CD4-positive, alpha-beta T cell treated with Interleukin-17A for 4 hours (primary cell): ENCODE results near the gene TUBA3E.
"Not testable (repeated sequence)": the region's sequence is repeated elsewhere in the genome, so short reads cannot be mapped to it uniquely, and the experiment has no call there.

Experiments used
- DNase-seq: peaks from one replicate; pipeline ENCODE4 v3.0.0-alpha.2; 2020; ENCODE audit warnings: mixed read lengths

The TUBA3E gene

DNA sequence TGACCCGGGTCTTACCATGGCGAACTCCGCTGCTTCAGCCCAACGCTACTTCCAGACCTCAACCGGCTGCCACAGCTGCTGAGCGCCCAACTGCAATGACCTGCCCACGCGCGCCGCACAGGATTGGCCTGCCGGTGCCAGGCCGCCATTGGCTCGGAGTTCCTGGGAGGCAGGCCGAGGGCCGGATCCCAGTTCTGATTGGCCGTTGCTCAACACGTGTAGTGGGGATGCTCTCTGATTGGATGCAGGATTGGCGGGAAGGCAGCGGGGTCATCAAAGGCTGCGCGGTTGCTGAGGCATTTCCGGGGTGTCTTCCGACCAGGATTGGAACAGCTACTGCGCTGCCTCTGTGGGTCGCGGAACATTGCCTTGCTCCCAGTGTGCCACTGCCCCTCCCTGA, at the start of gene TUBA3E:
Gene TUBA3E (minus strand): TSS at position 97 of the 400 bp plus-strand sequence. CDS start 79 bp downstream, at position 18.
- no peak for DNase-seq

- no peak for DNase-seq
Observed at GRCh38 chr2:130246430-130246829, 48.2 kb upstream of the TUBA3E start.

- DNase-seq = no peak
Observed at GRCh38 chr2:130245976-130246375, 47.7 kb upstream of the TUBA3E start.

DNA sequence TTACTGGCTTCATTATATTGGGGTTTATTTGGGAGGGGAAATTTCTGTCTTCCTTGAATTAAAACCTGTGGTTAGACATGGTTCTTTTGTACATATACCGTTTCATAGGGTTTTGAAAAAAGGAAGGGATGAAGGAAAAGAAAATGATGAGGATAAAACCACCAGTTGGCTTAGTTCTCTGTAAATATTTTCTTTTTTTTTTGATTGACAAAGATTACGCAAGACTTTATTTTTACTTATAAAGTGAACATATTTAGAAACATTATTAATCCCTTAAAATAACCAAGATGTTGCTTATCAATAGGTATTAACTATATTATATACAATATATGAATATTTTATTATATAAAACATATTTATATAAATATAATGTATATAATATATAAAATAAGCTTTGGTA, 45.1 kb upstream of the TUBA3E start:
- DNase-seq = no peak

DNA sequence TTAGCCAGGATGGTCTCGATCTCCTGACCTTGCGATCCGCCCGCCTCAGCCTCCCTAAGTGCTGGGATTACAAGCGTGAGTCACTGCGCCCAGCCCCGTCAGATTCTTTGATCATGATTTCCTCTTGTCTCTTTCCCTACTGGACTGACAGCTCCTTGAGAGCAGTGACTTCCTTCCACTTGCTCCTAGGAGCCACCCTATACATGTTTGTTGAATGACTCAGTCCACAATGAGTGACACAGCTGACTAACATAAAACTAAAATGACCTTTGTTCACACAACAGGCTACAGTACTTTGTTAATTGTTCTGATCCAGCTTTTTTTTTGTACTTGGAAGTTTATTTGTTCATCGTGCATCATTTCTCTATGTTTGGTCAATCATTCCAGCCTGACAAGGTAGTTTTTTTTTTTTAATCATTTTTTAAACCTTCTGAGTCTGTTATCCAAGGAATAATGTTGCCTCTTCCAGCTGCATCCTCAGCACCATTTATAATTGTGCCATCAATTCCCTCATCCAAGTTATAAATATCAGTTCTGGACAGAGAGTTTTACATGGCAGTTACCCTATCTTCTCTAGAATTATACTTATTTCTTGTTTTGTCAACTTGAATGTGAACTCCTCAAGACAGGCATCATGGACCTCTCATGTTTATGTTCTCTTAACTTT, 42.9 kb upstream of the TUBA3E start:
- no peak for DNase-seq

DNA sequence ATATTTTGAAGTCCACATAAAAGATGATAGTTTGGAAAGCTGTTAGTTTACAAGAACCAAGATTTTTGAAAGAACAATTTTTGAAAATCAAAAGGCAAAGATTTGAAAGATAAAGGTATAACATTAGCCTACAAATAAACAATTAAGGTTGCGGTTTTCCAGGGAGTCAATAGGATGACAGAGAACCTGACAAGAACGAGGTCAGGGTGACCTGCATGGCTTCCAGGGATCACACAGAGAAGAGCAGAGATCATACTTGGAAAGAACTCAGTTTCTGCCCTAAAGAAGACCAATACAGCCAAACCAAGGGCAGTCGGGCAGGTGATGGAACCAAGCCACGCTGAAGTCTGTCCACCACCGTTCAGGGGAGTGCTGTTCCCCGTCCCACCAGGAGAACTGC, 41.3 kb upstream of the TUBA3E start:
- not testable (repeated sequence) for DNase-seq

GRCh38 chr2:130233066-130233465, 34.8 kb upstream of the TUBA3E start:
- not testable (repeated sequence) for DNase-seq

DNA sequence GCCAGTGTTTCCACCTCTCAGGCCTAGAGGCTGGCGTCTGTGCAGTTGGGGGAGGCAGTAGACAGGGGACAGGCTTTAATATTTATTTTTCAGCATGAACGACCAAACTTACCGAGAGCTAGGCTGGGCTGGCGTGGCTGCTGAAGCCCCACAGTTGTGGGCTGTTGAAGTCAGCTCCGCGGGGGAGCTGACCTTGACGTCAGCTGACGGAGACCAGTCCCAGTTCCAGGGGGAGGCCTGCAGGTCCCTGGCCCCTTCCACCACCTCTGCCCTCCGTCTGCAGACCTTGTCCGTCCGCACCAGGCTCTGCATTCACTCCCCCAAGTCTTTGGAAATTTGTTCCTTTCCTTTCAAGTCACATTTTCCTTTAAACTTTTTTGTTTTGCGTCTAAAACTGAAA, 33.4 kb upstream of the TUBA3E start:
- DNase-seq = no peak

GRCh38 chr2:130230907-130231306, 32.7 kb upstream of the TUBA3E start:
- DNase-seq = not testable (repeated sequence)

DNA sequence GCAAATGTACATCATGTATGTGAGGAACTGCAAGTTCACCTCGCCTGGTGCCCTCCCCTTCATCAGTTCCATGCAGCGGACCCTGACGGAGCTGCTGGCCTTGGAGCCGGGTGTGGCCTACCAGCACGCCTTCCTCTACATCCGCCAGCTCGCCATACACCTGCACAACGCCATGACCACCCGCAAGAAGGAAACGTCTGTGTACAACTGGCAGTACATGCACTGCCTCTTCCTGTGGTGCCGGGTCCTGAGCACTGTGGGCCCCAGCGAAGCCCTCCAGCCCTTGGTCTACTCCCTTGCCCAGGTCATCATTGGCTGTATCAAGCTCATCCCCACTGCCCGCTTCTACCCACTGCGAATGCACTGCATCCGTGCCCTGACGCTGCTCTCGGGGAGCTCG, 32.1 kb upstream of the TUBA3E start:
- DNase-seq = not testable (repeated sequence)

GRCh38 chr2:130229161-130229510, 30.9 kb upstream of the TUBA3E start:
- peak; percentile 29 for DNase-seq

GRCh38 chr2:130228467-130229160, 30.4 kb upstream of the TUBA3E start:
- not testable (repeated sequence) for DNase-seq

DNA sequence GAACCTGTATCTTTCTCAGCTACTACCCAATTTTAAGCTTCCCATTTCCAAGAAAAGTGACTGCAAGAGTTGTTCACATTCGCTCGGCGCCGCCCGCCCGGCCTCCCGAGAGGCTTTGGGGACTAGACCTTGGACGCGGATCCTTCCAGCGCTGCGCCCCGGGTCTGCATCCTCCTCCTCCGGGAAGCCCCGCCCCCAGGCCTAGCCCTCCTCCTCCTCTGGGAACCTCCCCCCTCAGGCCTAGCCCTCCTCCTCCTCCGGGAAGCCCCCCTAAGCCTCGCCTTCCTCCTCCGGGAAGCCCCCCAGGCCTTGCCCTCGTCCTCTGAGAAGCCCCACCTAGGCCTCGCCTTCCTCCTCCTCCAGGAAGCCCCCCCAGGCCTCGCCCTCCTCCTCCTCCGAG, 29.8 kb upstream of the TUBA3E start:
- DNase-seq = not testable (repeated sequence)

DNA sequence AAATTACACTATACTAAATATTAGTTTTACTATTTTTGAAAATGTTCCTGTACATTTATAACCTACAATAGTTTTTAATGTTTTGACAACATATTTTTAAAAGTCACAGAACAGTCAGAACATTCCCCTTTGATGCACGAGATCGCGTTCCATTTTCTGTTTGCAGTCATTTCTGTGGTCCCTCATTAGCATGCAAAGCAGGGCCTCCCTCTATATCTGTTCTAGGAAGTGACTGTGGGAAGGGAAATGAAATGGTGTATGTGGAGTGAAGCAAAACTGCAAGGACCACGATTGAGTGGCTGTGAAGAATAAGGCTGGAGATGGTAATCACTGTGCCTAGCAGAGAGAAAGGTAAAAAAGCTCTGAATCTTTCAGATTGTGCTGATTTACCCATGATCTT, 24.3 kb upstream of the TUBA3E start:
- DNase-seq = not testable (repeated sequence)

- not testable (repeated sequence) for DNase-seq
Observed at GRCh38 chr2:130220505-130220904, 22.3 kb upstream of the TUBA3E start.

DNA sequence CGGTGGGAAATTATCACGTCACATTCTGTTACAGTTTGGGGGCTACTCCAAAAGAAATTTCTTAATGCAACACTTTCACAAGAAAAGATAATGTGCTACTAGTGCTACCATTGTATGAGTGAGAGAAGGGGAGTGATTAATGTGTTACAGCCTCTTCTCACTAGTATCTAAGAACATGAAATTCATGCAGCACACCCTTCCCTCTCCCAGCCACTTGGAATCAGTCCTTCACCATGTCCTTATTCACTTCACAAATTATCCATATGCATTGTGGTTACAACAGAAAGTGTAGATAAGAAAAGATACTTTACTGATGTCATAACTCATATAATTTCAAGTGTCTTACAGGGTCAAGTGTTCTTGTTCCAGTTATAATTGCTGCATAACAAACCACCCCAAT, 20.9 kb upstream of the TUBA3E start:
- DNase-seq = not testable (repeated sequence)

DNA sequence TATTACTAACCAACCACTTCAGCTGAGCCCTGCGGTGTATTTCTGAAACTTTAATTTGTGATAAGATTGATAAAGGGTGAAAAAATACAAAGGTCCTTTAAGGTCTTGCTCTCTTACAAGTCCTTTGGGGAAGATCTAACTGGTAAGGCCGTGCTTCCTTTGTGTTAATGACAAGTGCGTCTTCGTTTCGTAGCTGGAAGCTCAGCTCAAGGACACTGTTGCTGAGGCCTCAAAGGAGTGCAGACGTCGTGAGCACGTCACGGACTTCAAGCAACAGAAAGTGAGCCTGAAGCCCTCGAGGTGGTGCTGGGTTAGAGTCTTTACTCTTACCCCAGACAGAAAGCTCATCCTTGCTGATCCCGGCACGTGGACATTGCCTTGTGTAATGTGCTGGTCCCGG, 8.8 kb upstream of the TUBA3E start:
- not testable (repeated sequence) for DNase-seq

- not testable (repeated sequence) for DNase-seq
Observed at GRCh38 chr2:130203150-130203549, 4.9 kb upstream of the TUBA3E start.

DNA sequence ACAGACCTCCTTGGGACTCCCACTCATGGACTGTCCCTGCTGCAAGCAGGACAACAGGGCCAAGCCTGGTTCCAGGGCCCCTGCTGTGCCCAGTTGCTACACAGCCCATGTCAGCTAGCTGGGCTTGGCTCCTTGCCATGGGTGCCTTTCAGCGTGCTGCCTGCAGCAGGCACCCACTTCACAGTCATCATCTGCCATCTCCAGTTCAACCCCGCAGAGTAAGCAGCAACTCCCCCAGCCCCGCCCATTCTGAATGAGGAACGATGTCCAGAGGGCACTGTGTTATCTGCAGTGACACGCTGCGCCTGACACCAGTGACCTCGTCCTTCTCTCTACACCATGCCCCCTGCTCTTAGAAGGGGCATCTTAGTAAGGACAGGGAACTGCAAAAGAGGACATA, 4.3 kb upstream of the TUBA3E start:
- not testable (repeated sequence) for DNase-seq

DNA sequence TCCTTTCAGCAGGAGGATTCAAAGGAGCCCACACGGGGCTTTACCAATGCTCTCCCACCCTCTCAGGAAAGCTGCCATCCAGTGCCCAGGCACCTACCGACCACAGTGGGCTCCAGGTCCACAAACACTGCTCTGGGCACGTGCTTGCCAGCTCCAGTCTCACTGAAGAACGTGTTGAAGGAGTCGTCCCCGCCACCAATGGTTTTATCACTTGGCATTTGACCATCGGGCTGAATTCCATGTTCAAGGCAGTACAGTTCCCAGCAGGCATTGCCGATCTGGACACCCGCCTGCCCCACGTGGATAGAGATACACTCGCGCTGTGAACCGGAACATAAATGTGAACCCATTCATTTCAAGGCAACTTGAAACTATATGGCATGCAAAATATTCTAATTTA, 2.2 kb downstream of the TUBA3E start:
- DNase-seq = not testable (repeated sequence)

DNA sequence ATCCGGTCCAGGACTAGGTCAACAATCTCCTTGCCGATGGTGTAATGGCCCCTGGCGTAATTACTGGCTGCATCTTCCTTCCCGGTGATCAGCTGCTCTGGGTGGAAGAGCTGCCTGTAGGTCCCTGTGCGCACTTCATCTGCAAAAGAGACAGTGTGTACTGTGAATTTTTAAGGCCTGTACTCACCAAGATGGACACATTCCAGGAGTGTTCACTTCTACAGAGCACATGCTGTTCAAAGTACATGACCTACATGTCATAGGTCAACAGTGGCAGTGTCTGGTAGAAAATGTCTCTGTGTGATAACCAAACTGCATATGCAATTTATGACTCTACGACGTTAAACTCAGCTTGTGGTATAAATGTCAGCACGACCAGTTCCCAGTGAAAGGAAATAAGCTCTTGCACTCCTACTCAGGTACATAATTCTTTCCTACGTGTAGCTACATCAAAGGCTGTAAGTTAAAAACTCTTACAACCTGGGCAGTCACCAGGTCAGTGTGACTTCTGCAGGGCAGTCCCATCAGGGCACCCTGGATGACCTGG, 3.1 kb downstream of the TUBA3E start:
- not testable (repeated sequence) for DNase-seq

DNA sequence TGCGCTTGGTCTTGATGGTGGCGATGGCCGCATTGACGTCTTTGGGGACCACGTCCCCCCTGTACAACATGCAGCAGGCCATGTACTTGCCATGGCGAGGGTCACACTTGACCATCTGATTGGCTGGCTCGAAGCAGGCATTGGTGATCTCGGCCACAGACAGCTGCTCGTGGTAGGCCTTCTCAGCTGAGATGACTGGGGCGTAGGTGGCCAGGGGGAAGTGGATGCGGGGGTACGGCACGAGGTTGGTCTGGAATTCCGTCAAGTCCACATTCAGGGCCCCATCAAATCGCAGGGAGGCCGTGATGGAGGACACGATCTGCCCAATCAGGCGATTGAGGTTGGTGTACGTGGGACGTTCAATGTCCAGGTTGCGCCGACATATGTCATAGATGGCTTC, 4.4 kb downstream of the TUBA3E start:
- DNase-seq = not testable (repeated sequence)

DNA sequence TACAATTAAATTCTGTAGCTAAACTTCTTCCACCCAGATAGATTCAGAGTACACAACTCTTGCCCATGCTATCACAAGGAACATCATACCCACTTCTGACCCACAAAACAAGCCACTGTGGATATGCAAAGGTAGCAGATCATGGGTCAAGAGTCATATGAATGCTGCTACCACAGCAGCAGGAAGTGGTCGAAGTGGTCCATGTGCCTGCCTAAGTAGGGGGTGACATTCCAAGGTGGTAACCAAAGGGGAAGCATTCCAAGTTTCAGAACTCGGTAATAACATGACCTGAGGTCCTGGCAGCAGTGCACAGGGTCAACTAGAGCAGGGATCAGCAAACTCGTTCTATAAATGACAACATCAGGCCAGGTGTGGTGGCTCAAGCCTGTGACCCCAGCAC, 5.8 kb downstream of the TUBA3E start:
- not testable (repeated sequence) for DNase-seq

DNA sequence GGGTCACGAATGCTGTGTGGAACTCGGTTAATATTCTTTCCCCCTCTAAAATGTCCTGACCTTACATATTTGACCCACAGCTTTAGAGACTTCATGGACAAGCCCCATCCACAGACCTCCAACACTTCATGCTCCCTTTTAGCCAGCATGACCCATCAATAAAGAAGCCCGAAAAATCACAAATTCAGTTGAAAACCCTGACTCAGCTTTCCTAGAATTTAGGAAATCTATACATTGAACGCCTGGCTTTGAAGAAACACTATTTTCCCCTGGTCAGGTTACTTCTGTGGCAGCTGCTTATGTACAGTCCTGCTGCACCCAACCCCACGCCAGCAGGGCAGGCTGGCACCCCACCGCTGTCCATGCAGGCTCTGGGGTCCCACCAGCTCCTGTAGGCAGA, 6.9 kb downstream of the TUBA3E start:
- DNase-seq = not testable (repeated sequence)
